Karpas-422 (cell line): ENCODE results near the gene ADIG. TPM values are rescaled to one million over a fixed set of nuclear protein-coding genes. Genes with fewer than 3 reads are reported as not detected.
"Not testable (repeated sequence)": the region's sequence is repeated elsewhere in the genome, so short reads cannot be mapped to it uniquely, and the experiment has no call there.

Experiments
- DNase-seq: peaks from one replicate; pipeline ENCODE4 v3.0.0-alpha.2; 2015
- H2AFZ ChIP-seq: fragments of 200-600 bp; sonication (generic); 2 replicates; pipeline ENCODE4 v1.6.1; 2014; ENCODE audit warnings: antibody characterized with exemption, low read length, mixed read lengths
- H3K27ac ChIP-seq: fragments of 200-600 bp; sonication (generic); 2 replicates; pipeline ENCODE4 v1.5.1; 2014; ENCODE audit warnings: mild to moderate bottlenecking, low read length, moderate library complexity
- H3K27me3 ChIP-seq: fragments of 200-600 bp; sonication (generic); 2 replicates; pipeline ENCODE4 v1.6.1; 2014; ENCODE audit warnings: low read length, mixed read lengths
- H3K36me3 ChIP-seq: fragments of 200-600 bp; sonication (generic); 2 replicates; pipeline ENCODE4 v1.6.1; 2014; ENCODE audit warnings: low read length, mixed read lengths; ENCODE audit not compliant: insufficient read depth
- H3K4me1 ChIP-seq: fragments of 200-600 bp; sonication (generic); 2 replicates; pipeline ENCODE4 v1.6.1; 2014; ENCODE audit warnings: mild to moderate bottlenecking, low read length, mixed read lengths
- H3K4me2 ChIP-seq: fragments of 200-600 bp; sonication (generic); 2 replicates; pipeline ENCODE4 v1.6.1; 2014; ENCODE audit warnings: low read length, low read depth, mild to moderate bottlenecking; ENCODE audit not compliant: poor library complexity, severe bottlenecking
- H3K4me3 ChIP-seq: fragments of 200-600 bp; sonication (generic); 2 replicates; pipeline ENCODE4 v1.5.1; 2014; ENCODE audit warnings: mild to moderate bottlenecking, antibody characterized with exemption, low read length, mixed read lengths
- H3K79me2 ChIP-seq: fragments of 200-600 bp; sonication (generic); 2 replicates; pipeline ENCODE4 v1.6.1; 2014; ENCODE audit warnings: mild to moderate bottlenecking, low read length, mixed read lengths
- H3K9ac ChIP-seq: fragments of 200-600 bp; sonication (generic); 2 replicates; pipeline ENCODE4 v1.6.0; 2014; ENCODE audit warnings: low read length
- H3K9me2 ChIP-seq: fragments of 200-600 bp; sonication (generic), shearing (Covaris generic); replicated peaks from 2 replicates; pipeline ENCODE4 v1.6.0; 2014; ENCODE audit warnings: mild to moderate bottlenecking, low read length, moderate library complexity; ENCODE audit not compliant: insufficient read depth
- H3K9me3 ChIP-seq: fragments of 300-700, 200-600 bp; sonication (generic); 2 replicates; pipeline ENCODE4 v1.6.1; 2014; ENCODE audit warnings: low read length, mixed read lengths
- H4K20me1 ChIP-seq: fragments of 200-600 bp; sonication (generic); 2 replicates; pipeline ENCODE4 v1.6.1; 2014; ENCODE audit warnings: mild to moderate bottlenecking, antibody characterized with exemption, low read length, low read depth; ENCODE audit not compliant: insufficient read depth
- total RNA-seq: library from RNA; depleted of rRNA; stranded (reverse); fragments of >200 nt; shearing (Covaris generic); gene quantifications from 2 replicates; pipeline ENCODE4 v1.2.3, GENCODE V29; 2014; ENCODE audit warnings: low replicate concordance

The ADIG gene
- total RNA-seq, 1 experiment from 2014 or later, result not detected

GRCh38 chr20:38591474-38592410, 10.7 kb downstream of the ADIG start:
- Histone ChIP-seq H3K79me2 (no peaks in the 10 kb centered on the region), H3K27me3 (no peaks in the 10 kb centered on the region), H3K4me3 (no peak overlapping the region), H3K27ac (no peak overlapping the region), H4K20me1 (no peaks in the 10 kb centered on the region), H3K9ac (no peak overlapping the region), H3K36me3 (no peaks in the 10 kb centered on the region), H3K9me3 (no peaks in the 10 kb centered on the region), H3K9me2 (no peaks in the 10 kb centered on the region), H3K4me2 (no peak overlapping the region), H2AFZ (no peak overlapping the region), H3K4me1 (no peaks in the 10 kb centered on the region)
- DNase-seq, result no peak

GRCh38 chr20:38592411-38592790, 11.4 kb downstream of the ADIG start:
- H3K9ac ChIP-seq, H3K36me3 ChIP-seq, H3K79me2 ChIP-seq, DNase-seq, H3K4me3 ChIP-seq, H3K27ac ChIP-seq, H3K9me2 ChIP-seq, H3K9me3 ChIP-seq, H3K27me3 ChIP-seq, H2AFZ ChIP-seq, H3K4me2 ChIP-seq, H3K4me1 ChIP-seq, H4K20me1 ChIP-seq: not testable (repeated sequence)

GRCh38 chr20:38594281-38594680, 13.3 kb downstream of the ADIG start:
- not testable (repeated sequence) for H3K4me1 ChIP-seq

GRCh38 chr20:38595886-38596285, 14.9 kb downstream of the ADIG start:
- not testable (repeated sequence) for H2AFZ ChIP-seq, H3K9ac ChIP-seq, H3K4me1 ChIP-seq, H3K9me2 ChIP-seq, H3K27me3 ChIP-seq, H3K79me2 ChIP-seq, H3K27ac ChIP-seq, H4K20me1 ChIP-seq, H3K4me3 ChIP-seq, H3K9me3 ChIP-seq, H3K36me3 ChIP-seq, H3K4me2 ChIP-seq, DNase-seq

More at GRCh38 chr20:38594281-38594680, 13.3 kb downstream of the ADIG start:
- not testable (repeated sequence) for H3K4me2 ChIP-seq, H2AFZ ChIP-seq, H3K9ac ChIP-seq, H4K20me1 ChIP-seq, H3K9me2 ChIP-seq, H3K27ac ChIP-seq, H3K36me3 ChIP-seq, DNase-seq, H3K4me3 ChIP-seq, H3K9me3 ChIP-seq, H3K79me2 ChIP-seq, H3K27me3 ChIP-seq

GRCh38 chr20:38599410-38599882, 18.4 kb downstream of the ADIG start:
- Histone ChIP-seq H3K4me3 (no peak overlapping the region), H2AFZ (no peak overlapping the region), H4K20me1 (no peaks in the 10 kb centered on the region), H3K27ac (no peak overlapping the region), H3K79me2 (no peaks in the 10 kb centered on the region), H3K36me3 (no peaks in the 10 kb centered on the region), H3K9ac (no peak overlapping the region), H3K9me2 (no peaks in the 10 kb centered on the region), H3K9me3 (no peaks in the 10 kb centered on the region), H3K4me2 (no peak overlapping the region), H3K27me3 (no peaks in the 10 kb centered on the region), H3K4me1 (peaks cover 4% of the 10 kb centered on the region; the same call in 1 of the 2 replicates)
- no peak for DNase-seq

GRCh38 chr20:38600057-38600456, 19.1 kb downstream of the ADIG start:
- Histone ChIP-seq H4K20me1 (no peaks in the 10 kb centered on the region), H2AFZ (no peak overlapping the region), H3K9me3 (no peaks in the 10 kb centered on the region), H3K4me3 (no peak overlapping the region), H3K79me2 (no peaks in the 10 kb centered on the region), H3K4me1 (peaks cover 4% of the 10 kb centered on the region; the same call in 1 of the 2 replicates), H3K27me3 (no peaks in the 10 kb centered on the region), H3K27ac (no peak overlapping the region), H3K9ac (no peak overlapping the region), H3K36me3 (no peaks in the 10 kb centered on the region), H3K4me2 (no peak overlapping the region), H3K9me2 (no peaks in the 10 kb centered on the region)
- DNase-seq, result no peak

- Histone ChIP-seq H3K4me3 (no peak within 1 kb of the TSS), H2AFZ (no peak within 1 kb of the TSS), H3K27ac (no peak within 1 kb of the TSS), H3K36me3 (no peaks in the 10 kb centered on the region), H3K27me3 (no peaks in the 10 kb centered on the region), H3K9me2 (no peaks in the 10 kb centered on the region), H4K20me1 (no peaks in the 10 kb centered on the region), H3K4me1 (peaks cover 4% of the 10 kb centered on the region; the same call in 1 of the 2 replicates), H3K4me2 (no peak within 1 kb of the TSS), H3K9me3 (no peaks in the 10 kb centered on the region), H3K79me2 (no peaks in the 10 kb centered on the region), H3K9ac (no peak within 1 kb of the TSS)
- DNase-seq, result no peak
Observed at GRCh38 chr20:38601216-38602184, 20.5 kb downstream of the ADIG start, which contains the start of gene ARHGAP40. TSS of gene ARHGAP40 (plus strand) at chr20:38601809.

GRCh38 chr20:38602185-38602581, 21.2 kb downstream of the ADIG start:
- Histone ChIP-seq H3K9me2 (no peaks in the 10 kb centered on the region), H4K20me1 (no peaks in the 10 kb centered on the region), H3K9me3 (no peaks in the 10 kb centered on the region), H3K4me3 (no peak overlapping the region), H3K79me2 (no peaks in the 10 kb centered on the region), H3K4me1 (peaks cover 4% of the 10 kb centered on the region; the same call in 1 of the 2 replicates), H3K27ac (no peak overlapping the region), H3K9ac (no peak overlapping the region), H3K4me2 (no peak overlapping the region), H3K27me3 (no peaks in the 10 kb centered on the region), H2AFZ (no peak overlapping the region), H3K36me3 (no peaks in the 10 kb centered on the region)
- DNase-seq, result no peak
